Measurements from ENCODE around the gene MYO9B. TPM values are rescaled to one million over a fixed set of nuclear protein-coding genes. Genes with fewer than 3 reads are reported as not detected.
"Not testable (repeated sequence)": the region's sequence is repeated elsewhere in the genome, so short reads cannot be mapped to it uniquely, and the experiment has no call there.

The MYO9B gene
- total RNA-seq, 8 experiments from 2014 or later = 16.4 to 43.5 (median 27.3) TPM

GRCh38 chr19:17149393-17150135 lies 74.0 kb downstream of the MYO9B start:
- WGBS, 10 experiments = 51 to 100% (median 93%) methylated on average over 1 to 6 of the region's 13 CpGs; no CpG with 5 or more reads in 3 of the 10 experiments
- Histone ChIP-seq H3K4me3 (no peak overlapping the region), H3K27ac (no peak overlapping the region), H3K4me1 (replicated peaks in 1 of 2) (no peaks in the 10 kb centered on the region)
- in situ Hi-C loops (cut with MboI; ENCODE audit: low pct_unique_long_range_greater_than_20kb in 2 of 9, low sequenced_read_pairs in 9 of 9, unreplicated experiment in 9 of 9) = no loop called here
- ATAC-seq (replicated peaks in 6 of 8) = no peak

- H3K4me1 ChIP-seq (replicated peaks in 1 of 2) = no peaks in the 10 kb centered on the region
- in situ Hi-C loops (cut with MboI; ENCODE audit: low pct_unique_long_range_greater_than_20kb in 2 of 9, low sequenced_read_pairs in 9 of 9, unreplicated experiment in 9 of 9) = no loop called here
- ATAC-seq (replicated peaks in 6 of 8) = no peak
- 90 to 100% (median 97%) methylated on average over 1 to 9 of the region's 10 CpGs; no CpG with 5 or more reads in 3 of the 10 experiments for WGBS, 10 experiments
- no peak overlapping the region for H3K4me3 ChIP-seq
- H3K27ac ChIP-seq = no peak overlapping the region
These were observed 78.4 kb downstream of the MYO9B start for GRCh38 chr19:17153996-17154395.

GRCh38 chr19:17155251-17155650 lies 79.7 kb downstream of the MYO9B start:
- Histone ChIP-seq H3K4me3 (no peak overlapping the region), H3K27ac (no peak overlapping the region), H3K4me1 (replicated peaks in 1 of 2) (no peaks in the 10 kb centered on the region)
- in situ Hi-C loops (cut with MboI; ENCODE audit: low pct_unique_long_range_greater_than_20kb in 2 of 9, low sequenced_read_pairs in 9 of 9, unreplicated experiment in 9 of 9) = no loop called here
- no peak for ATAC-seq (replicated peaks in 6 of 8)
- 82 to 100% (median 98%) methylated on average over 1 to 7 of the region's 7 CpGs; no CpG with 5 or more reads in 2 of the 10 experiments for WGBS, 10 experiments

- WGBS, 10 experiments = 89 to 100% (median 94%) methylated on average over 1 to 9 of the region's 11 CpGs; no CpG with 5 or more reads in 1 of the 10 experiments
- no peak overlapping the region for H3K4me3 ChIP-seq
- H3K27ac ChIP-seq = no peak overlapping the region
- H3K4me1 ChIP-seq (replicated peaks in 1 of 2) = no peaks in the 10 kb centered on the region
- in situ Hi-C loops (cut with MboI; ENCODE audit: low pct_unique_long_range_greater_than_20kb in 2 of 9, low sequenced_read_pairs in 9 of 9, unreplicated experiment in 9 of 9) = no loop called here
- no peak for ATAC-seq (replicated peaks in 6 of 8)
These were observed 80.8 kb downstream of the MYO9B start for GRCh38 chr19:17156296-17156946.

GRCh38 chr19:17156947-17157302 lies 81.3 kb downstream of the MYO9B start:
- H3K4me1 ChIP-seq (replicated peaks in 1 of 2) = no peaks in the 10 kb centered on the region
- no peak for ATAC-seq (replicated peaks in 6 of 8)
- 89 to 100% (median 94%) methylated on average over 2 to 12 of the region's 12 CpGs; no CpG with 5 or more reads in 4 of the 10 experiments for WGBS, 10 experiments
- in situ Hi-C loops (cut with MboI; ENCODE audit: low pct_unique_long_range_greater_than_20kb in 2 of 9, low sequenced_read_pairs in 9 of 9, unreplicated experiment in 9 of 9) = no loop called here
- no peak overlapping the region for H3K27ac ChIP-seq
- H3K4me3 ChIP-seq = no peak overlapping the region

- 70 to 100% (median 100%) methylated on average over 2 to 4 of the region's 15 CpGs; no CpG with 5 or more reads in 4 of the 10 experiments for WGBS, 10 experiments
- no peak overlapping the region for H3K27ac ChIP-seq
- no peak for ATAC-seq (replicated peaks in 6 of 8)
- H3K4me3 ChIP-seq = no peak overlapping the region
- no peaks in the 10 kb centered on the region for H3K4me1 ChIP-seq (replicated peaks in 1 of 2)
- in situ Hi-C loops (cut with MboI; ENCODE audit: low pct_unique_long_range_greater_than_20kb in 2 of 9, low sequenced_read_pairs in 9 of 9, unreplicated experiment in 9 of 9) = no loop called here
These were observed 83.0 kb downstream of the MYO9B start for GRCh38 chr19:17158584-17158983.

GRCh38 chr19:17159466-17160393 lies 84.2 kb downstream of the MYO9B start:
- ATAC-seq (replicated peaks in 6 of 8) = peak in 3 of 8 experiments; percentile 59 to 82 (median 78)
- 33 to 100% (median 50%) methylated on average over 1 to 5 of the region's 9 CpGs; no CpG with 5 or more reads in 2 of the 10 experiments for WGBS, 10 experiments
- in situ Hi-C loops (cut with MboI; ENCODE audit: low pct_unique_long_range_greater_than_20kb in 2 of 9, low sequenced_read_pairs in 9 of 9, unreplicated experiment in 9 of 9) = no loop called here
- no peaks in the 10 kb centered on the region for H3K4me1 ChIP-seq (replicated peaks in 1 of 2)
- no peak overlapping the region for H3K4me3 ChIP-seq
- H3K27ac ChIP-seq = no peak overlapping the region

GRCh38 chr19:17160908-17161307 lies 85.3 kb downstream of the MYO9B start:
- no peak for ATAC-seq (replicated peaks in 6 of 8)
- no peak overlapping the region for H3K4me3 ChIP-seq
- H3K4me1 ChIP-seq (replicated peaks in 1 of 2) = no peaks in the 10 kb centered on the region
- WGBS, 10 experiments = 88 to 100% (median 97%) methylated on average over 2 to 11 of the region's 18 CpGs; no CpG with 5 or more reads in 6 of the 10 experiments
- in situ Hi-C loops (cut with MboI; ENCODE audit: low pct_unique_long_range_greater_than_20kb in 2 of 9, low sequenced_read_pairs in 9 of 9, unreplicated experiment in 9 of 9) = no loop called here
- H3K27ac ChIP-seq = no peak overlapping the region

- H3K4me3 ChIP-seq; H3K4me1 ChIP-seq (replicated peaks in 1 of 2); in situ Hi-C loops (cut with MboI; ENCODE audit: low pct_unique_long_range_greater_than_20kb in 2 of 9, low sequenced_read_pairs in 9 of 9, unreplicated experiment in 9 of 9); H3K27ac ChIP-seq; ATAC-seq (replicated peaks in 6 of 8): not testable (repeated sequence)
- 83 to 100% (median 98%) methylated on average over 2 to 9 of the region's 14 CpGs; no CpG with 5 or more reads in 4 of the 10 experiments for WGBS, 10 experiments
These were observed 86.6 kb downstream of the MYO9B start for GRCh38 chr19:17162131-17162530.

GRCh38 chr19:17162580-17162979 lies 87.0 kb downstream of the MYO9B start:
- 50 to 100% (median 86%) methylated on average over 2 to 4 of the region's 6 CpGs; no CpG with 5 or more reads in 4 of the 10 experiments for WGBS, 10 experiments
- no peak overlapping the region for H3K27ac ChIP-seq
- in situ Hi-C loops (cut with MboI; ENCODE audit: low pct_unique_long_range_greater_than_20kb in 2 of 9, low sequenced_read_pairs in 9 of 9, unreplicated experiment in 9 of 9) = no loop called here
- no peak for ATAC-seq (replicated peaks in 6 of 8)
- no peaks in the 10 kb centered on the region for H3K4me1 ChIP-seq (replicated peaks in 1 of 2)
- H3K4me3 ChIP-seq = no peak overlapping the region

- WGBS, 10 experiments = 86 to 100% (median 98%) methylated on average over 3 to 4 of the region's 4 CpGs
- H3K4me3 ChIP-seq = no peak overlapping the region
These were observed 88.1 kb downstream of the MYO9B start for GRCh38 chr19:17163652-17164051.

GRCh38 chr19:17164639-17165038 lies 89.1 kb downstream of the MYO9B start:
- WGBS, 10 experiments = 20 to 100% (median 71%) methylated on average over 1 to 4 of the region's 7 CpGs; no CpG with 5 or more reads in 2 of the 10 experiments
- in situ Hi-C loops (cut with MboI; ENCODE audit: low pct_unique_long_range_greater_than_20kb in 2 of 9, low sequenced_read_pairs in 9 of 9, unreplicated experiment in 9 of 9) = no loop called here
- Histone ChIP-seq H3K27ac (no peak overlapping the region), H3K4me3 (no peak overlapping the region), H3K4me1 (replicated peaks in 1 of 2) (no peaks in the 10 kb centered on the region)
- ATAC-seq (replicated peaks in 6 of 8) = peak in 2 of 8 experiments; percentile 76

More at GRCh38 chr19:17163652-17164051, 88.1 kb downstream of the MYO9B start:
- in situ Hi-C loops (cut with MboI; ENCODE audit: low pct_unique_long_range_greater_than_20kb in 2 of 9, low sequenced_read_pairs in 9 of 9, unreplicated experiment in 9 of 9) = no loop called here
- ATAC-seq (replicated peaks in 6 of 8) = no peak
- no peaks in the 10 kb centered on the region for H3K4me1 ChIP-seq (replicated peaks in 1 of 2)
- H3K27ac ChIP-seq = no peak overlapping the region

- no peaks in the 10 kb centered on the region for H3K4me1 ChIP-seq (replicated peaks in 1 of 2)
- WGBS, 10 experiments = 80 to 100% (median 100%) methylated on average over 1 to 5 of the region's 5 CpGs; no CpG with 5 or more reads in 1 of the 10 experiments
- H3K27ac ChIP-seq = no peak overlapping the region
- ATAC-seq (replicated peaks in 6 of 8) = no peak
- no peak overlapping the region for H3K4me3 ChIP-seq
- in situ Hi-C loops (cut with MboI; ENCODE audit: low pct_unique_long_range_greater_than_20kb in 2 of 9, low sequenced_read_pairs in 9 of 9, unreplicated experiment in 9 of 9) = no loop called here
These were observed 90.1 kb downstream of the MYO9B start for GRCh38 chr19:17165715-17166114.
